ENCODE results near the gene ERBIN.
"Not testable (repeated sequence)": the region's sequence is repeated elsewhere in the genome, so short reads cannot be mapped to it uniquely, and the experiment has no call there.

Gene ERBIN

DNA sequence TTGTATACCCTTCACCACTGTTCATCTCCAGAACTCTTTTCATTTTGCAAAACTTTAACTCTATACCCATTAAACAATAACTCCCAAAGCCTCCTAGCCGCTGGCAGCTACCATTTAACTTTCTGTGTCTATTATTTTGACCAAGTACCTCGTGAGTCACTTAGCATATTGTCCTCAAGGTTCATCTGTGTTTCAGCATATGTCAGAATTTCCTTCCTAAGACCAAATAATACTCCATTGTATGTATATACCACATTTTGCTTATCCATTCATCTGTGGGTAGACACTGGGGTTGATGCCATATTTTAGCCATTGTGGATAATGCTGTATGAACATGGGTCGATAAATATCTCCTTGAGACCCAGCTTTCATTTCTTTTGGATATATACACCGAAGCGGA, 17.4 kb downstream of the ERBIN start:
- no peak for DNase-seq (ENCODE audit: low read depth, low spot score)
- no peak for TF ChIP-seq SUZ12 (IDR thresholded peaks at IDR 0.05; ENCODE audit: extremely low read depth, insufficient read depth, insufficient read length)
- no peak for TF ChIP-seq ZNF274 (IDR thresholded peaks at IDR 0.05; ENCODE audit: low read depth, low read length)
- no peak for TF ChIP-seq YY1 (IDR thresholded peaks at IDR 0.05; ENCODE audit: insufficient read depth, insufficient read length)
- Histone ChIP-seq H3K9ac (ENCODE audit: insufficient read length, low read depth) (no peak overlapping the region), H3K4me3 (ENCODE audit: insufficient read length, low read depth) (no peak overlapping the region), H3K36me3 (ENCODE audit: insufficient read depth, insufficient read length, low read length) (peaks cover 4% of the 10 kb centered on the region), H3K9me3 (ENCODE audit: insufficient read depth, low read length) (peaks cover 7% of the 10 kb centered on the region), H3K4me1 (ENCODE audit: insufficient read depth, insufficient read length) (no peaks in the 10 kb centered on the region), H3K27me3 (ENCODE audit: insufficient read depth, insufficient read length) (no peaks in the 10 kb centered on the region)

DNA sequence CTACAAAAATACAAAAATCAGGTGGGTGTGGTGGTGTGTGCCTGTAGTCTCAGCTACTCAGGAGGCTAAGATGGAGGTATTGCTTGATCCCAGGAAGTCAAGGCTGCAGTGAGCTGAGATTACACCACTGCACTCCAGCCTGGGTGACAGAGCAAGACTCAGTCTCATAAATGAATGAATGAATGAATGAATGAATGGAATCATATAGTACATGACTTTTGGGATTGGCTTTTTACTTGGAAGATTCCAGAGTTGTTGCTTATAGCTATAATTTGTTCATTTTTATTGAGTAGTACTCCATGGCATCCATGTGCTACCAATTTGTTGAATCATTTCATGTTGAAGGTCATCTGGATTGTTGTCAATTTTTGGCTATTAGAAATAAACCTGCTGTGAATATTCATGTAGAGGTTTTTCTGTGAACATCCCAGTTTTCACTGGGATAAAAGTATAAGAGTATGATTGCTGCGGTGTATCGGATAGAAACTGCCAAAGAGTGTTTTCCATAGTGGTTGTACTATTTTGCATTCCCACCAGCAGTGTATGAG, 19.9 kb downstream of the ERBIN start:
- Histone ChIP-seq H3K9me3 (ENCODE audit: insufficient read depth, low read length) (no peaks in the 10 kb centered on the region), H3K9ac (ENCODE audit: insufficient read length, low read depth) (no peak overlapping the region), H3K4me3 (ENCODE audit: insufficient read length, low read depth) (no peak overlapping the region), H3K4me1 (ENCODE audit: insufficient read depth, insufficient read length) (no peaks in the 10 kb centered on the region), H3K36me3 (ENCODE audit: insufficient read depth, insufficient read length, low read length) (peaks cover 4% of the 10 kb centered on the region), H3K27me3 (ENCODE audit: insufficient read depth, insufficient read length) (no peaks in the 10 kb centered on the region)
- DNase-seq (ENCODE audit: low read depth, low spot score): no peak
- TF ChIP-seq YY1 (IDR thresholded peaks at IDR 0.05; ENCODE audit: insufficient read depth, insufficient read length) (no peak), ZNF274 (IDR thresholded peaks at IDR 0.05; ENCODE audit: low read depth, low read length) (no peak), SUZ12 (IDR thresholded peaks at IDR 0.05; ENCODE audit: extremely low read depth, insufficient read depth, insufficient read length) (no peak)

DNA sequence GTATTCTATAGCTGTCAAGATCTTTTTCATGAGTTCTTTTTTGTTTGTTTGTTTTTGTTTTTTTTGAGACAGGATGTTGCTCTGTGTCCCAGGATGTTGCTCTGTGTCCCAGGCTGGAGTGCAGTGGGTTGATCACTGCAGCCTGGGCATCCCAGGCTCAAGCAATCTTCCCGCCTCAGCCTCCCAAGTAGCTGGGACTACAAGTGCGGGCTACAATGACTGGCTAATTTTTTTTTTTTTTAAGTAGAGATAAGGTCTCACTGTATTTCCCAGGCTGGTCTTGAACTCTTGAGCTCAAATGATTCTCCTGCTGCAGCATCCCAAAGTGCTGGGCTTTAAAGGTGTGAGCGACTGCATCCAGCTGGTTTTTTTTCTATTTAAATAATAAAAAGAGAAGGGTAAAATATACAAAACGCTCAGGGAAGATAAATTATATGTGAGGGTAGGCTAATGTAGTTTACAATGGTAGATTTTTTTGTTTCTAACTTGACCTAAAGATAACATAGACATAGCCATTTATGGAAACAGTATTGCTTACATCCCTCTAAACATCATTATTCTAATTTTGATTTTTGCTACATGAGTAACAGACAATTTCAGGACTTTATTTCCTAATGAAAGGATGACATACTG, 21.9 kb downstream of the ERBIN start:
- no peaks in the 10 kb centered on the region for H3K27me3 ChIP-seq (ENCODE audit: insufficient read depth, insufficient read length)
- no peaks in the 10 kb centered on the region for H3K9me3 ChIP-seq (ENCODE audit: insufficient read depth, low read length)
- DNase-seq (ENCODE audit: low read depth, low spot score): no peak
- no peak overlapping the region for H3K9ac ChIP-seq (ENCODE audit: insufficient read length, low read depth)
- TF ChIP-seq YY1 (IDR thresholded peaks at IDR 0.05; ENCODE audit: insufficient read depth, insufficient read length) (no peak), SUZ12 (IDR thresholded peaks at IDR 0.05; ENCODE audit: extremely low read depth, insufficient read depth, insufficient read length) (no peak), ZNF274 (IDR thresholded peaks at IDR 0.05; ENCODE audit: low read depth, low read length) (no peak)
- peaks cover 4% of the 10 kb centered on the region for H3K36me3 ChIP-seq (ENCODE audit: insufficient read depth, insufficient read length, low read length)
- H3K4me3 ChIP-seq (ENCODE audit: insufficient read length, low read depth): no peak overlapping the region
- no peaks in the 10 kb centered on the region for H3K4me1 ChIP-seq (ENCODE audit: insufficient read depth, insufficient read length)

DNA sequence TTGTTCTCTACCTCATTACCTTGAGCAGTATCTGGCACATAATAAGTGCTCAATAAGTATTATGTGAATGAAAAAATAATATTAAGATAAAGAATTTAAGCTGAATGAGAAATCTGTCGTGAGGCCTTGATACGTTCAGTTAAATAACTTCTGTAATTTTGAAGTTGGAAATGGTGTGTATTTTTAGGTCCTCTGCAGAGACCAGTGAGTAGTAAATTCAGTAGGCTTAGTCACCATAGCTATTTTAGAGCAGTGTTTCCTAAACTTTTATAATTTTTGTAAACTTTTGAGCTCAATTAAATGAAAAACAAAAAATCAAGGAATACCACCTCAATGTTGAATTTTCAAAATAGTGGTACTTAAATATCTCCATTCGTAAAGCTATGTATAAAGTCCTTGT, 25.0 kb downstream of the ERBIN start:
- DNase-seq (ENCODE audit: low read depth, low spot score): no peak
- no peaks in the 10 kb centered on the region for H3K4me1 ChIP-seq (ENCODE audit: insufficient read depth, insufficient read length)
- H3K9me3 ChIP-seq (ENCODE audit: insufficient read depth, low read length): peaks cover 7% of the 10 kb centered on the region; the same call in 1 of the 2 replicates
- no peak for TF ChIP-seq YY1 (IDR thresholded peaks at IDR 0.05; ENCODE audit: insufficient read depth, insufficient read length)
- TF ChIP-seq SUZ12 (IDR thresholded peaks at IDR 0.05; ENCODE audit: extremely low read depth, insufficient read depth, insufficient read length): no peak
- no peak for TF ChIP-seq ZNF274 (IDR thresholded peaks at IDR 0.05; ENCODE audit: low read depth, low read length)
- no peaks in the 10 kb centered on the region for H3K36me3 ChIP-seq (ENCODE audit: insufficient read depth, insufficient read length, low read length)
- no peak overlapping the region for H3K9ac ChIP-seq (ENCODE audit: insufficient read length, low read depth)
- no peaks in the 10 kb centered on the region for H3K27me3 ChIP-seq (ENCODE audit: insufficient read depth, insufficient read length)
- H3K4me3 ChIP-seq (ENCODE audit: insufficient read length, low read depth): no peak overlapping the region

DNA sequence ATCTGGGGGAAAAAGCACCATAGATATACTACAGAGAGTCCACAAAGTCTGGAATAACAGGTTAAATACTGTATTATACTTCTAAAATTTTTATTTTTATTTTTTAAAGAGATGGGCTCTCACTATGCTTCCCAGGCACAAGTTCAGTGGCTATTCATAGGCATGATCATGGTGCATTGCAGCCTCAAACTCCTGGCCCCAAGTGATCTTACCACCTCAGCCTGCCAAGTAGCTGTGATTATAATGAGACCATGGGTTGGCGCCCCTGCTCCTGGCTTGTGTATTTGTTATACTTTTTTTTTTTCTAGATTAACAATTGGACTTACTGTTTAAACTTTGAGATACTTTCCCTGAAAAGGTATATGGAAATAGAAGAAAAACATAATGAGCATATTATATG, 25.9 kb downstream of the ERBIN start:
- no peaks in the 10 kb centered on the region for H3K36me3 ChIP-seq (ENCODE audit: insufficient read depth, insufficient read length, low read length)
- no peaks in the 10 kb centered on the region for H3K4me1 ChIP-seq (ENCODE audit: insufficient read depth, insufficient read length)
- H3K27me3 ChIP-seq (ENCODE audit: insufficient read depth, insufficient read length): no peaks in the 10 kb centered on the region
- no peak overlapping the region for H3K9ac ChIP-seq (ENCODE audit: insufficient read length, low read depth)
- peaks cover 13% of the 10 kb centered on the region; the same call in 1 of the 2 replicates for H3K9me3 ChIP-seq (ENCODE audit: insufficient read depth, low read length)
- TF ChIP-seq SUZ12 (IDR thresholded peaks at IDR 0.05; ENCODE audit: extremely low read depth, insufficient read depth, insufficient read length): no peak
- no peak for TF ChIP-seq ZNF274 (IDR thresholded peaks at IDR 0.05; ENCODE audit: low read depth, low read length)
- no peak for TF ChIP-seq YY1 (IDR thresholded peaks at IDR 0.05; ENCODE audit: insufficient read depth, insufficient read length)
- no peak overlapping the region for H3K4me3 ChIP-seq (ENCODE audit: insufficient read length, low read depth)
- no peak for DNase-seq (ENCODE audit: low read depth, low spot score)

DNA sequence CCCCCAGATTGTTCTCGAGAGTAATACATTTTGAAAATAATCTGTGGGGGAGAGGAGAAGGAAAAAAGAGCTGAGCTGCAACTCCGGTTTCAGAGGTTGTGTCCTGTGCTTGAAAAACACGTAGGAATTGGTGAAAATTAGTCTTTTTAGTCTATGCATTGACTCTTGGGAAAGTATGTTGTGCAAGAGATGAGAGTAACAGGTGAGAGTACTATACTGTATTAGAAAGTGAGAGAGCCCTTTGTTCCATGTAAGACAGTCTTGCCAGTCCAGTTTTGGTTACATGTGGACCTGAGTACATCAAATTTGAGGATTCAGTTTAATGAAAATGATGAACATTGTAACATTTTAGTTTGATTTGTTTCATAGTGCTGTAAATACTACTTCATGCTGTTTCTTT, 27.8 kb downstream of the ERBIN start:
- Histone ChIP-seq H3K36me3 (ENCODE audit: insufficient read depth, insufficient read length, low read length) (no peaks in the 10 kb centered on the region), H3K4me3 (ENCODE audit: insufficient read length, low read depth) (no peak overlapping the region), H3K4me1 (ENCODE audit: insufficient read depth, insufficient read length) (no peaks in the 10 kb centered on the region), H3K27me3 (ENCODE audit: insufficient read depth, insufficient read length) (no peaks in the 10 kb centered on the region), H3K9ac (ENCODE audit: insufficient read length, low read depth) (no peak overlapping the region), H3K9me3 (ENCODE audit: insufficient read depth, low read length) (peaks cover 20% of the 10 kb centered on the region)
- TF ChIP-seq SUZ12 (IDR thresholded peaks at IDR 0.05; ENCODE audit: extremely low read depth, insufficient read depth, insufficient read length): no peak
- DNase-seq (ENCODE audit: low read depth, low spot score): no peak

DNA sequence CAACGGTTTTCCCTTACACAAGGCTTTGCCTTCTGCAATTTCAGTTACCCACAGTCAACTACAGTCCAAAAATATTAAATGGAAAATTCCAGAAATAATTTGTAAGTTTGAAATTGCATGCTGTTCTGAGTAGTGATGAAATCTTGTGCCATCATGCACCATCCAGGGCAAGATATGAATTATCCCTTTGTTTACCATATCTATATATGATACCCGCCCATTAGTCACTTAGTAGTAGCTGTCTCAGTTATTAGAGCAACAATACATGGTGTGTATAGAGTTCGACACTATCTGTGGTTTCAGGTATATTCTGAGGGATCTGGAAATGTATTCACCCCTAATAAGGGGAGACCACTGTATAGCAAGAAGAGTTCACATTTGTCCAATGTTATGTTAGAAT, 29.4 kb downstream of the ERBIN start:
- H3K9ac ChIP-seq (ENCODE audit: insufficient read length, low read depth): no peak overlapping the region
- TF ChIP-seq SUZ12 (IDR thresholded peaks at IDR 0.05; ENCODE audit: extremely low read depth, insufficient read depth, insufficient read length): no peak
- TF ChIP-seq YY1 (IDR thresholded peaks at IDR 0.05; ENCODE audit: insufficient read depth, insufficient read length): no peak
- TF ChIP-seq ZNF274 (IDR thresholded peaks at IDR 0.05; ENCODE audit: low read depth, low read length): no peak
- H3K4me1 ChIP-seq (ENCODE audit: insufficient read depth, insufficient read length): no peaks in the 10 kb centered on the region
- H3K27me3 ChIP-seq (ENCODE audit: insufficient read depth, insufficient read length): no peaks in the 10 kb centered on the region
- no peak overlapping the region for H3K4me3 ChIP-seq (ENCODE audit: insufficient read length, low read depth)
- H3K36me3 ChIP-seq (ENCODE audit: insufficient read depth, insufficient read length, low read length): no peaks in the 10 kb centered on the region
- peaks cover 23% of the 10 kb centered on the region for H3K9me3 ChIP-seq (ENCODE audit: insufficient read depth, low read length)
- DNase-seq (ENCODE audit: low read depth, low spot score): no peak

DNA sequence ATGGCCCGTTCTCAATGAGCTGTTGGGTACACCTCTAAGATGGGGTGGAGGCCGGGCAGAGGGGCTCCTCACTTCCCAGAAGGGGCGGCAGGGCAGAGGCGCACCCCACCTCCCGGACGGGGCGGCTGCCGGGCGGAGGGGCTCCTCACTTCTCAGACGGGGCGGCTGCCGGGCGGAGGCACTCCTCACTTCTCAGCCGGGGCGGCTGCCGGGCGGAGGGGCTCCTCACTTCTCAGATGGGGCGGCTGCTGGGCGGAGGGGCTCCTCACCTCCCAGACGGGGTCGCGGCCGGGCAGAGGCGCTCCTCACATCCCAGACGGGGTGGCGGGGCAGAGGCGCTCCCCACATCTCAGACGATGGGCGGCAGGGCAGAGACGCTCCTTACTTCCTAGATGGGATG, 31.3 kb downstream of the ERBIN start:
- H3K9ac ChIP-seq (ENCODE audit: insufficient read length, low read depth); H3K4me1 ChIP-seq (ENCODE audit: insufficient read depth, insufficient read length); DNase-seq (ENCODE audit: low read depth, low spot score); H3K4me3 ChIP-seq (ENCODE audit: insufficient read length, low read depth); H3K36me3 ChIP-seq (ENCODE audit: insufficient read depth, insufficient read length, low read length); H3K27me3 ChIP-seq (ENCODE audit: insufficient read depth, insufficient read length): not testable (repeated sequence)
- peaks cover 23% of the 10 kb centered on the region for H3K9me3 ChIP-seq (ENCODE audit: insufficient read depth, low read length)

Data from NT2/D1 (cell line).